Right atrium auricular region (tissue), 2 donors: ENCODE measurements around the gene TMEM258. TPM values are rescaled to one million over a fixed set of nuclear protein-coding genes. Genes with fewer than 3 reads are reported as not detected.
A peak's percentile ranks its signal among the peaks of the same experiment; 100 is the strongest.

ENCODE experiments used
- DNase-seq: peaks from one replicate; pipeline ENCODE4 v3.0.0-alpha.2; 2019; ENCODE audit warnings: low spot score
- H3K27ac ChIP-seq, 2 donors: fragments of 200-600 bp; sonication (generic); 1 replicate in 1 of 2; 2 replicates in 1 of 2; pipeline ENCODE4 v1.5.1; 2016 to 2019
- H3K27me3 ChIP-seq, 2 donors: fragments of 200-600 bp; sonication (generic); one replicate each; pipeline versions ENCODE4 v1.5.1 to v1.6.0; 2017 to 2019
- H3K36me3 ChIP-seq: fragments of 200-600 bp; sonication (generic); one replicate; pipeline ENCODE4 v1.5.1; 2016
- H3K4me1 ChIP-seq, 2 donors: fragments of 200-600 bp; sonication (generic); one replicate each; pipeline versions ENCODE4 v1.5.1 to v1.6.0; 2017 to 2019
- H3K4me3 ChIP-seq, 2 donors: fragments of 200-600 bp; sonication (generic); 1 replicate in 1 of 2; 2 replicates in 1 of 2; pipeline ENCODE4 v1.5.1; 2017 to 2019; ENCODE audit warnings: mild to moderate bottlenecking in 1 of 2, moderate library complexity in 1 of 2
- H3K9me3 ChIP-seq, 2 donors: fragments of 200-600 bp; sonication (generic); one replicate each; pipeline ENCODE4 v1.5.1; 2019
- CTCF ChIP-seq, 2 donors: fragments of 200-600 bp; sonication (generic); IDR thresholded peaks; one replicate each; pipeline ENCODE4 v1.5.1; 2019; ENCODE audit warnings: antibody characterized with exemption in 2 of 2
- total RNA-seq, 2 donors: library from RNA; depleted of rRNA; stranded (reverse); fragments of >200 nt; gene quantifications; one replicate each; pipeline ENCODE4 v1.1.0, GENCODE V29; 2016

The TMEM258 gene
- total RNA-seq, 2 donors from 2014 or later, result 43.4 to 54.7 TPM

- Histone ChIP-seq H3K4me3 (no peak overlapping the region), H3K36me3 (no peaks in the 10 kb centered on the region), H3K27me3 (no peaks in the 10 kb centered on the region), H3K9me3 (no peaks in the 10 kb centered on the region), H3K27ac (no peak overlapping the region), H3K4me1 (peaks cover 0 to 58% of the 10 kb centered on the region in 2 donors)
- no peak for TF ChIP-seq CTCF (IDR thresholded peaks at IDR 0.05)
- no peak for DNase-seq
Measured at GRCh38 chr11:61833471-61833870, 41.1 kb upstream of the TMEM258 start.

- Histone ChIP-seq H3K27ac (no peak overlapping the region), H3K4me3 (no peak overlapping the region), H3K27me3 (no peaks in the 10 kb centered on the region), H3K9me3 (no peaks in the 10 kb centered on the region), H3K36me3 (no peaks in the 10 kb centered on the region), H3K4me1 (peaks cover 0 to 63% of the 10 kb centered on the region in 2 donors)
- TF ChIP-seq CTCF (IDR thresholded peaks at IDR 0.05), result no peak
- no peak for DNase-seq
Measured at GRCh38 chr11:61832754-61833153, 40.4 kb upstream of the TMEM258 start.

GRCh38 chr11:61832207-61832606 is 39.8 kb upstream of the TMEM258 start:
- Histone ChIP-seq H3K36me3 (no peaks in the 10 kb centered on the region), H3K9me3 (no peaks in the 10 kb centered on the region), H3K27ac (no peak overlapping the region), H3K4me3 (no peak overlapping the region), H3K27me3 (no peaks in the 10 kb centered on the region), H3K4me1 (peaks cover 0 to 66% of the 10 kb centered on the region in 2 donors)
- DNase-seq, result no peak
- no peak for TF ChIP-seq CTCF (IDR thresholded peaks at IDR 0.05)

- H3K9me3 ChIP-seq, result no peaks in the 10 kb centered on the region
- no peaks in the 10 kb centered on the region for H3K27me3 ChIP-seq
- DNase-seq, result no peak
- peak overlapping the region; percentile 42 to 77 for H3K27ac ChIP-seq
- H3K4me1 ChIP-seq, result peaks cover 0 to 66% of the 10 kb centered on the region in 2 donors
- H3K36me3 ChIP-seq, result no peaks in the 10 kb centered on the region
- no peak for TF ChIP-seq CTCF (IDR thresholded peaks at IDR 0.05)
- no peak overlapping the region for H3K4me3 ChIP-seq
Measured at GRCh38 chr11:61830237-61831105, 38.1 kb upstream of the TMEM258 start.

- H3K9me3 ChIP-seq, result no peaks in the 10 kb centered on the region
- H3K27me3 ChIP-seq, result no peaks in the 10 kb centered on the region
- H3K36me3 ChIP-seq, result no peaks in the 10 kb centered on the region
- H3K4me3 ChIP-seq, result no peak overlapping the region
- H3K4me1 ChIP-seq, result peaks cover 0 to 60% of the 10 kb centered on the region in 2 donors
- TF ChIP-seq CTCF (IDR thresholded peaks at IDR 0.05), result no peak
- no peak for DNase-seq
- peak overlapping the region; percentile 77 to 84 for H3K27ac ChIP-seq
Measured at GRCh38 chr11:61829806-61830205, 37.4 kb upstream of the TMEM258 start.
